SK-N-MC (cell line): ENCODE measurements around the gene TMEM271.
"Not testable (repeated sequence)": the region's sequence is repeated elsewhere in the genome, so short reads cannot be mapped to it uniquely, and the experiment has no call there.

Experiments
- DNase-seq: peaks from one replicate; pipeline ENCODE4 v3.0.0-alpha.2; 2011; ENCODE audit warnings: low read depth, low spot score
- H3K27ac ChIP-seq: fragments of 200-600 bp; sonication (generic); 2 replicates; pipeline ENCODE4 v1.5.1; 2016; ENCODE audit warnings: mixed run types
- H3K36me3 ChIP-seq: fragments of 200-600 bp; sonication (generic); 2 replicates; pipeline ENCODE4 v1.6.1; 2017; ENCODE audit warnings: antibody characterized with exemption, low read length, mixed read lengths; ENCODE audit not compliant: insufficient read depth
- H3K4me3 ChIP-seq: fragments of 200-600 bp; sonication (generic); 2 replicates; pipeline ENCODE4 v1.5.1; 2016
- H3K9ac ChIP-seq: fragments of 200-600 bp; sonication (generic); 2 replicates; pipeline ENCODE4 v1.8.0; 2017; ENCODE audit warnings: mixed run types, mixed read lengths; ENCODE audit not compliant: insufficient read length
- H3K9me3 ChIP-seq: fragments of 200-600 bp; sonication (generic); 2 replicates; pipeline ENCODE4 v1.6.1; 2017; ENCODE audit warnings: low read depth, mild to moderate bottlenecking, antibody characterized with exemption, low read length, moderate library complexity, mixed read lengths
- EZH2 ChIP-seq: fragments of 200-600 bp; sonication (generic); IDR thresholded peaks from one replicate; pipeline ENCODE4 v1.6.1; 2017; ENCODE audit warnings: antibody characterized with exemption
- FOXP2 ChIP-seq: optimal IDR thresholded peaks from 2 replicates; pipeline ENCODE3; 2011; ENCODE audit warnings: mild to moderate bottlenecking, moderate library complexity; ENCODE audit not compliant: insufficient read depth; ENCODE audit errors: extremely low read length, control extremely low read depth
- POLR2AphosphoS5 ChIP-seq: IDR thresholded peaks from 2 replicates; pipeline ENCODE4 v1.6.1; 2012; ENCODE audit warnings: mild to moderate bottlenecking, low read depth, low read length, borderline replicate concordance

The TMEM271 gene

DNA sequence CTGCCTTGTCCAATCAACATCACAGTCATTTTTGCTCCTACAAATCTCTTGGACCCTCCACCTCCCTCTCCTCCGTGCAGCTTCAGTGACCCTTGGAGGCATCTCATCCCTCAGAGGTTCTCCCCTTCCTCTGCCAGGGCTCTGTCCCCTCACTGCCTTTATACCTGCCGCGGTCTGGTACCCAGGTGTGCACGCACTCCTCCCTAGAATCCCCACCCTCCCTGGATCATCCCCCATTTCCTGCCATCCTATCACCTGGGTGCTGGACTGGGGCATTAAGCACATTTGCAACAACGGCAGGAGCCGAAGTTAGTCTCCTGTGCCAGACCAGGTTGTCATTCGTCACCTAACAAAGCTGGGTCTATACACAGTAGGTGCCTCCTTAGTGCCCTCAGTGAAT lies 10.1 kb downstream of the TMEM271 start:
- DNase-seq: no peak
- H3K9me3 ChIP-seq: no peaks in the 10 kb centered on the region
- TF ChIP-seq EZH2 (no peak), POLR2AphosphoS5 (no peak), FOXP2 (no peak)
- no peaks in the 10 kb centered on the region for H3K36me3 ChIP-seq
- H3K27ac ChIP-seq: no peak overlapping the region
- H3K9ac ChIP-seq: no peak overlapping the region
- H3K4me3 ChIP-seq: no peak overlapping the region

DNA sequence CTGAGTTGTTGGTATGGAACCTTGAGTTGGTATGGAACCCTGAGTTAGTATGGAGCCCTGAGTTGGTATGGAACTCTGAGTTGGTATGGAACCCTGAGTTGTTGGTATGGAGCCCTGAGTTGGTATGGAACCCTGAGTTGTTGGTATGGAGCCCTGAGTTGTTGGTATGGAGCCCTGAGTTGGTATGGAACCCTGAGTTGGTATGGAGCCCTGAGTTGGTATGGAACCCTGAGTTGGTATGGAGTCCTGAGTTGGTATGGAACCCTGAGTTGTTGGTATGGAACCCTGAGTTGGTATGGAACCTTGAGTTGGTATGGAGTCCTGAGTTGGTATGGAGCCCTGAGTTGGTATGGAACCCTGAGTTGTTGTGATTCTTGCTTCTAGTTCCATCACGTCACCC lies 10.5 kb downstream of the TMEM271 start:
- H3K36me3 ChIP-seq, H3K27ac ChIP-seq, H3K9me3 ChIP-seq, H3K4me3 ChIP-seq, DNase-seq, H3K9ac ChIP-seq: not testable (repeated sequence)

DNA sequence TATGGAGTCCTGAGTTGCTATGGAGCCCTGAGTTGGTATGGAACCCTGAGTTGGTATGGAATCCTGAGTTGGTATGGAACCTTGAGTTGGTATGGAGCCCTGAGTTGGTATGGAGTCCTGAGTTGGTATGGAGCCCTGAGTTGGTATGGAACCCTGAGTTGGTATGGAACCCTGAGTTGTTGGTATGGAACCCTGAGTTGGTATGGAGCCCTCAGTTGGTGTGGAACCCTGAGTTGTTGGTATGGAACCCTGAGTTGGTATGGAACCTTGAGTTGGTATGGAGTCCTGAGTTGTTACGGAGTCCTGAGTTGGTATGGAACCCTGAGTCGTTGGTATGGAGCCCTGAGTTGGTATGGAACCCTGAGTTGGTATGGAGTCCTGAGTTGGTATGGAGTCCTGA lies 13.6 kb downstream of the TMEM271 start:
- not testable (repeated sequence) for H3K36me3 ChIP-seq, H3K9me3 ChIP-seq, H3K9ac ChIP-seq, H3K4me3 ChIP-seq, DNase-seq
- H3K27ac ChIP-seq: peak overlapping the region; percentile 86

DNA sequence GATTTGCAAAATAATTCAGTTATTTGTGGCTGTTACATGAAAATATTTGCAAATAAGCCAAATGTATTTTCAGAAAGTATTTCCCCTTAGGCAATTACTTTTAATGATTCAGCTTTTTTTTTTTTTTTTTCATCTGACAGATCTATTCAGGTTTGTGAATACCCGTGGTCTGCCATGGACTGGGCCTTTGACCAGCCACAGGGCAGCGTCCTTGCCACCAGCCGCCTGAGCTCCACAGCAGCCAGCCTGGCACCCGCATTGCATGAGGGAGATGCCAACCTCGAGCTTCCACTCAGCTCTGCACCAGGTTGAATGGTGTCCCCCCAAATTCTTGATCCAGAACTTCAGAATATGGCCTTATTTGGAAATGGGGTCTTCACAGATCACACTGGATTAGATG lies 14.7 kb downstream of the TMEM271 start:
- no peak for TF ChIP-seq EZH2
- no peak for TF ChIP-seq FOXP2
- no peak for TF ChIP-seq POLR2AphosphoS5
- Histone ChIP-seq H3K4me3 (peak overlapping the region; percentile 71), H3K36me3 (no peaks in the 10 kb centered on the region), H3K9ac (peak overlapping the region; percentile 51), H3K9me3 (no peaks in the 10 kb centered on the region), H3K27ac (peak overlapping the region; percentile 86)
- no peak for DNase-seq

DNA sequence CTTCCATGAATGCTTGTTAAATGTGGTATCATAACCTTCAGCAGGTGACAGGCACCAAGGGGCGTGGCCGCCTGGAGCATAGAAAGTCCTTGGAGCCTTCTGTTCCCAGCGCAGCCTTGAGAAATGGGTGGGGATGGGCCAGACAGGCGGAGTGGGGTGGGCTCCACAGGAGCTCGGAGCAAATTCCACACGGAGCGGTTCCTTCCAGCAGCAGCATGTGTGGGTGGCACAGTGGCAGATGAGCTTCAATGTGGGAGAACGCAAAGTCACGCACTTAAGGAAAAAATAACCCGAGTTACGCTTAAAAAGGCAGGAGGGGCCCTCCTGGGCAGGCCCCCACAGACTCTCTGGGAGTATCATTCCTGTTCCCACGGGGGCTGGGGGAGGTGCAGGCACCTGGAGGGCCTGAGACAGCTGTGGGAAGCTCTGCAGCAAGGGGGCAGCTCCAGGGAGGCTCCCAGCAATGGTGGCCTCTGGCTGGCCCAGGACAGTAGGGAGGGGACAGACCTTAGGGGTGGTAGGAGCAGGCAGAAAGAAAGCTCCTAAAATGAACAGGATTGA lies 15.3 kb downstream of the TMEM271 start:
- TF ChIP-seq FOXP2 (no peak), POLR2AphosphoS5 (no peak), EZH2 (no peak)
- Histone ChIP-seq H3K4me3 (peak overlapping the region; percentile 71), H3K27ac (peak overlapping the region; percentile 86), H3K9ac (peak overlapping the region; percentile 51), H3K9me3 (no peaks in the 10 kb centered on the region), H3K36me3 (no peaks in the 10 kb centered on the region)
- no peak for DNase-seq

DNA sequence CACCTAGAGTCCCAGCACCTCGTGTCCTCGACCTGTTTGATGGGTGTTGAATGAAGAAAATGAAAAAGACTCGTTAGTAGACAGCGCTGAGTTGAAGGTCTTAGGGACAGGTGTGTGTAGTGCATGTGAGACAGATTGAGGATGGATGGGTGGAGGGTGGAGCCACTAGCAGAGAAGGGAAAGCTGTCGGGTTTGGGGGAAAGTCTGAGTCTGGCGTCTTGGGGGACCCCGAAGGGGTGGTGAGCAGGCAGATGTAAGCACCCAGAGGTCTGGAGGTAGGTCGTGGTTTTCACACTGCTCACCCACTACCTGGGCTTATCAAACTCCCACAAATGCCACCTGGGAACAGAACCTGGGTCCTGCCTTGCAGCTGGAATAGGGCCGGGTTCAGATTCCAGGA lies 16.0 kb downstream of the TMEM271 start:
- TF ChIP-seq FOXP2 (no peak), EZH2 (no peak), POLR2AphosphoS5 (no peak)
- H3K4me3 ChIP-seq: no peak overlapping the region
- DNase-seq: no peak
- peak overlapping the region; percentile 86; the same call in 1 of the 2 replicates for H3K27ac ChIP-seq
- no peaks in the 10 kb centered on the region for H3K36me3 ChIP-seq
- H3K9me3 ChIP-seq: no peaks in the 10 kb centered on the region
- no peak overlapping the region for H3K9ac ChIP-seq

DNA sequence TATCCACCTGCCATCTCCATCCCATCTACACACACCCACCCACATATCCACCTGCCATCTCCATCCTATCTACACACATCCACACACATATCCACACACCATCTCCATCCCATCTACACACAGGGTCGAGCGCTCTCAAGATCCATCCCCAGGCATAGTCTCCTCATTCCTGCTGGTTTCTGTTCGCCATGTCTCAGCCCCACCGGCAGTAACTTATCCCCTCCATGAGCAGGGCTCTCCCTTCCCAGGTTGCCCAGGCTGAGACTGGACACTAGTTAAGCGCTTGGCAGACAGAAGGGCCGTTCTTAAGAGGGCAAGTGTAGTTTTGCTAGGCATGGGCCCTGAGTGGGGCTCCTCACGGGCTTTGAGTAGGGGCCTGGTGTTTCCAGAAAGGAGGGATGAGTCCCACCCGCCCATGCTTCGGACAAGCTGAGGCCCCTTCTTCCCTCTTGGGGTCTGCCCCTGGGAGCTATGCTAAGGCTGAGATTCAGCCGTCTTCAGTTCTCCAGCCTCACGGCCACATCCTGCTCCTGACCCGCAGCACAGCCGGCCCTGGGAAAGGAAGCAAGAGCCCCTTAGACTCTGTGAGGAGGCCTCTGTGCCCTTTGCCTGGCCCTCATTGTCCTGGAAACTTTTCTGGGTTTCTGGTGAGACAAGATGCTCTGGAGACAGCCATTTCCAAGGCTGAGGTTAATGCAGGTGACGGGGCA lies 20.4 kb downstream of the TMEM271 start:
- Histone ChIP-seq H3K4me3 (no peak overlapping the region), H3K27ac (no peak overlapping the region), H3K9ac (no peak overlapping the region), H3K9me3 (no peaks in the 10 kb centered on the region), H3K36me3 (no peaks in the 10 kb centered on the region)
- TF ChIP-seq POLR2AphosphoS5: no peak
- no peak for TF ChIP-seq FOXP2
- TF ChIP-seq EZH2: no peak
- DNase-seq: no peak

DNA sequence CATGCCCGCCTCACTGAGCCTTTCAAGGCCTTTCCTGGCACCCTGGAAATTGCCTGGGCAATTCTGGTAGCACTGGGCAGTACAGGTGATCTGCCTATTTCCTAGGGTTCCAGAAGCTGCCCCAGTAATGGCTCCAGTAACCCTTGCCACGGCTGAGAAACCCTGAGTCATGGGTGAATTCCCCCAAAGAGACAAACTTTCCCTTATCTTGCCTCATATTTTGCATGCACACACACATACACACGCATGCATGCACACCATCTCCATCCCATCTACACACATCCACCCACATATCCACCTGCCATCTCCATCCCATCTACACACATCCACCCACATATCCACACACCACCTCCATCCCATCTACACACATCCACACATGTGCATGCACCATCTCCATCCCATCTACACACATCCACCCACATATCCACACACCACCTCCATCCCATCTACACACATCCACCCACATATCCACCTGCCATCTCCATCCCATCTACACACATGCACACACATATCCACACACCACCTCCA lies 21.2 kb downstream of the TMEM271 start:
- H3K9me3 ChIP-seq, H3K4me3 ChIP-seq, H3K9ac ChIP-seq, H3K36me3 ChIP-seq, DNase-seq, H3K27ac ChIP-seq: not testable (repeated sequence)

DNA sequence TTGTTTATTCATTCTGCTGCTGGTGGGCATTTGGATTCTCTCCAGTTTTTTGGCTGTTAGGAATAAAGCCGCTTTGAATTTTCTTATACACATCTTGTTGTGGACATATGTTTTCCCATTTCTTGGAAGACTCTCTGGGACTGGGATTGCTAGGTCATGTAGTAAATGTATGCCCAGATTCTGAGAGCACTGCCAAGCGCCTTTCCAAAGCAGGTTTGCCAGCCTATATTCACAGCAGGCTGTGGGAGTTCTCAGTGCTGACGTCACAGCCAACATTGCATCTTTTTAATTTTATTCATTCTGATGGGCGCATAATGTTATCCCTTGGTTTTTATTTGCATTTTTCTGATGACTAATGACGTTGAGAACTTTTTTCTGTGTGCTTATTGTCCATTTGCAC lies 24.1 kb downstream of the TMEM271 start:
- Histone ChIP-seq H3K4me3 (no peak overlapping the region), H3K9ac (no peak overlapping the region), H3K36me3 (no peaks in the 10 kb centered on the region), H3K27ac (no peak overlapping the region), H3K9me3 (no peaks in the 10 kb centered on the region)
- TF ChIP-seq EZH2 (no peak), FOXP2 (no peak), POLR2AphosphoS5 (no peak)
- DNase-seq: no peak

DNA sequence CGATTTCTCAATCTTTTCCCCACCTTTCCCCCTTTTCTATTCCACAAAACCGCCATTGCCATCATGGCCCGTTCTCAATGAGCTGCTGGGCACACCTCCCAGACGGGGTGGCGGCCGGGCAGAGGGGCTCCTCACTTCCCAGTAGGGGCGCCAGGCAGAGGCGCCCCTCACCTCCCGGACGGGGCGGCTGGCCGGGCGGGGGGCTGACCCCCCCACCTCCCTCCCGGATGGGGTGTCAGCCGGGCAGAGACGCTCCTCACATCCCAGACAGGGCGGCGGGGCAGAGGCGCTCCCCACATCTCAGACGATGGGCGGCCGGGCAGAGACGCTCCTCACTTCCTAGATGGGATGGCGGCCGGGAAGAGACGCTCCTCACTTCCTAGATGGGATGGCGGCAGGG lies 25.8 kb downstream of the TMEM271 start:
- not testable (repeated sequence) for H3K9me3 ChIP-seq, H3K9ac ChIP-seq, DNase-seq, H3K4me3 ChIP-seq, H3K27ac ChIP-seq, H3K36me3 ChIP-seq
